ENCODE measurements around the gene HAAO. TPM values are rescaled to one million over a fixed set of nuclear protein-coding genes. Genes with fewer than 3 reads are reported as not detected.

Gene HAAO
- total and polyA plus RNA-seq, 2 of the 13 experiments (the other 11 are each of a cell fraction or from before 2014, with no cell fraction given) = 36.1 to 42.7 TPM

GRCh38 chr2:42792583-42793333 is at the start of gene HAAO (continued):
- TF ChIP-seq RERE (CRISPR knock-in tag; IDR thresholded peaks at IDR 0.05; ENCODE audit: low read depth) = peak; percentile 91
- TF ChIP-seq ZNF749 (CRISPR knock-in tag; IDR thresholded peaks at IDR 0.05; ENCODE audit: borderline replicate concordance) = peak; percentile 92; the same call in 1 of the 2 replicates
- TF ChIP-seq ZNF10 (CRISPR knock-in tag; IDR thresholded peaks at IDR 0.05; ENCODE audit: borderline replicate concordance, low read depth) = no peak
- peak; percentile 84; the same call in 1 of the 2 replicates for TF ChIP-seq ZNF773 (CRISPR knock-in tag; IDR thresholded peaks at IDR 0.05; ENCODE audit: borderline replicate concordance)
- TF ChIP-seq BATF2 (CRISPR knock-in tag; IDR thresholded peaks at IDR 0.05) = peak; percentile 96
- TF ChIP-seq MAFK (conservative IDR thresholded peaks at IDR 0.05 in 1 of 2, IDR thresholded peaks at IDR 0.05 in 1 of 2; ENCODE audit: low read length in 2 of 2) = no peak
- TF ChIP-seq FIP1L1 (IDR thresholded peaks at IDR 0.05; ENCODE audit: borderline replicate concordance, insufficient read depth, low read depth, low read length) = 0 out of 2 replicates have a peak, but pooled peaks have one; percentile 61
- peak; percentile 95 for TF ChIP-seq ZNF781 (CRISPR knock-in tag; IDR thresholded peaks at IDR 0.05; ENCODE audit: borderline replicate concordance, not compliant biosample characterization)
- TF ChIP-seq ZNF205 (CRISPR knock-in tag; IDR thresholded peaks at IDR 0.05) = peak; percentile 93
- TF ChIP-seq ELK4 (CRISPR knock-in tag; IDR thresholded peaks at IDR 0.05; ENCODE audit: borderline replicate concordance) = peak; percentile 66; the same call in 1 of the 2 replicates
- no peak for TF ChIP-seq NFIB (CRISPR knock-in tag; IDR thresholded peaks at IDR 0.05; ENCODE audit: borderline replicate concordance)
- peak; percentile 88 for TF ChIP-seq NCOA2 (CRISPR knock-in tag; IDR thresholded peaks at IDR 0.05)
- no peak for TF ChIP-seq PAF1 (CRISPR knock-in tag; IDR thresholded peaks at IDR 0.05)
- TF ChIP-seq CC2D1A (CRISPR knock-in tag; IDR thresholded peaks at IDR 0.05) = peak; percentile 97
- TF ChIP-seq ZNF629 (CRISPR knock-in tag; conservative IDR thresholded peaks at IDR 0.05) = peak; percentile 79
- peak in 1 of 2 experiments; percentile 86; a peak in 2 of 4 replicates for TF ChIP-seq REST (IDR thresholded peaks at IDR 0.05; ENCODE audit: borderline replicate concordance in 1 of 2, low read depth in 1 of 2, low read length in 2 of 2)
- TF ChIP-seq PHF20 (CRISPR knock-in tag; IDR thresholded peaks at IDR 0.05) = peak; percentile 74
